Liver (tissue), 3 donors: ENCODE results near the gene IMPA2.

Source experiments
- CTCF ChIP-seq: fragments of 150-350 bp; IDR thresholded peaks from 2 replicates; pipeline ENCODE4 v1.5.1; 2017; ENCODE audit warnings: improper control_type of control experiment, low read depth, low read length; ENCODE audit not compliant: missing input control
- GABPA ChIP-seq, 2 donors: IDR thresholded peaks in 1 of 2; conservative IDR thresholded peaks in 1 of 2; 2 replicates each; pipeline ENCODE4 v1.6.1; 2016; ENCODE audit warnings: antibody characterized with exemption in 2 of 2, mild to moderate bottlenecking in 1 of 2, moderate library complexity in 1 of 2
- SP1 ChIP-seq: IDR thresholded peaks from 2 replicates; pipeline ENCODE4 v1.6.1; 2018; ENCODE audit warnings: antibody characterized with exemption, mild to moderate bottlenecking
- TAF1 ChIP-seq: conservative IDR thresholded peaks from 2 replicates; pipeline ENCODE4 v1.6.1; 2016; ENCODE audit warnings: antibody characterized with exemption, mild to moderate bottlenecking
- YY1 ChIP-seq: IDR thresholded peaks from 2 replicates; pipeline ENCODE4 v1.6.1; 2016; ENCODE audit warnings: antibody characterized with exemption, mild to moderate bottlenecking
- donor health status: healthy.
- donor health status: healthy.

GRCh38 chr18:12012697-12013096 is 31.4 kb downstream of the IMPA2 start:
- TF ChIP-seq CTCF (no peak), TAF1 (no peak), SP1 (no peak), GABPA (IDR thresholded peaks at IDR 0.05 in 1 of 2, conservative IDR thresholded peaks at IDR 0.05 in 1 of 2) (no peak), YY1 (no peak)
